Measurements from ENCODE around the gene TRIM41.

Gene TRIM41

DNA sequence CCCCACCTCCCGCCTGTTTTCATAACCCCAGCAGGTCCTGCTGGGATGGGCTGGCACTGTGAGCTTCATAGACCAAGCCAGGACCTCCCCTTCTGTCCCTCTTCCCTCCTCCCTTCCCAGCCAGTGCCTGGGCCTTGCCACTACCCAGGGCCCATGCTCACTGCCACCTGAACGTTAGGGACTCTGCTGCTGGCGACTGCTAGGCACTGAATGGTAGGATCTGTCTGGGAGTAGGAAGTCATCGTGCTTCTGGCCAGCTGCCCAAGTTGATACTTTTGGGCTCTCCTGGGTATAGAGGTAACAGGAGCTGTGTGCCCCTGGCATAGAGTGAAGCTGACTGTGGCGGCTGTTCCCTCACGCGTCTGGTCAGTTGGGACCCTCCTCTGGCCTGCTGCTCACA lies 8.4 kb downstream of the TRIM41 start:
- no peak for DNase-seq

DNA sequence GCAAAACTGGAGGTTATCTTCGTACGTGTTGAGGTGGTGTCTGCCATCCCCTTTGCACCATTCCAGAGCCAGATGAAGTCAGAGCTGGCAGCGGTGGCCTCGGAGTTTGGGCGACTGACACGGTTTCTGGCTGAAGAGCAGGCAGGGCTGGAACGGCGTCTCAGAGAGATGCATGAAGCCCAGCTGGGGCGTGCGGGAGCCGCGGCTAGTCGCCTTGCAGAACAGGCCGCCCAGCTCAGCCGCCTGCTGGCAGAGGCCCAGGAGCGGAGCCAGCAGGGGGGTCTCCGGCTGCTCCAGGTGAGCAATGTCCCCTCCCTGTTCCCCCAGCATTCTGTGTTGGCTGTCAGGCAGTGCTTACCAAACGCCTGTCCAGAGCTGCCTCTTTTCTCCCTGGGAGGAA lies 9.5 kb downstream of the TRIM41 start:
- DNase-seq, result no peak

DNA sequence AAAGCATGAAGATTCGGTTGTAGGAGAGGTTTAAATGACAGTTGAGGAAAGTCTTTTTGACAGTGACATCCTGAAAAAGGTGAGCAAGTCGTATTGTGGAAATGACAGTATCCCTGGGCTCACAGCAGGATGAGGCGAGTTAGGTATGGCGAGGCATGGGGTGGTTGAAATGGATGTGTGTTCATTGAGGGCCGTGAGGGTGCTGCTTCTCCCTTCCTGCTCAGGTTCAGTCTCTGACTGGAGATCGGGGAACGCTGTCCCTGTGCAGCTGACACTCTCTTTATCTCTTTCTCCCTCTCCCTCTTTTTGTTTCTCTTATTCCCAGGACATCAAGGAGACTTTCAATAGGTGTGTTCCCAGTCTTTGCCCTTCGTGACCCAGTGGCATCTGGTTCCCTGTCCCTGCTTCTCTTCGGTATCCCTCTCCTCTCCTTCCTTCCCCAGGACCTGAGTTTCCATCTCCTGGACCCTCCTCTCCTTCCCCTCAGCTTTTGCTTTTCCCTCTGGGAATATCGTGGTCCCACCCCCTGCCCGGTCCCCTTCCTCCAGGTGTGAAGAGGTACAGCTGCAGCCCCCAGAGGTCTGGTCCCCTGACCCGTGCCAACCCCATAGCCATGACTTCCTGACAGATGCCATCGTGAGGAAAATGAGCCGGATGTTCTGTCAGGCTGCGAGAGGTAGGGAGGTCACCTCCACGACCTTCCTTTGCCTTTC lies 10.2 kb downstream of the TRIM41 start:
- no peak for DNase-seq

DNA sequence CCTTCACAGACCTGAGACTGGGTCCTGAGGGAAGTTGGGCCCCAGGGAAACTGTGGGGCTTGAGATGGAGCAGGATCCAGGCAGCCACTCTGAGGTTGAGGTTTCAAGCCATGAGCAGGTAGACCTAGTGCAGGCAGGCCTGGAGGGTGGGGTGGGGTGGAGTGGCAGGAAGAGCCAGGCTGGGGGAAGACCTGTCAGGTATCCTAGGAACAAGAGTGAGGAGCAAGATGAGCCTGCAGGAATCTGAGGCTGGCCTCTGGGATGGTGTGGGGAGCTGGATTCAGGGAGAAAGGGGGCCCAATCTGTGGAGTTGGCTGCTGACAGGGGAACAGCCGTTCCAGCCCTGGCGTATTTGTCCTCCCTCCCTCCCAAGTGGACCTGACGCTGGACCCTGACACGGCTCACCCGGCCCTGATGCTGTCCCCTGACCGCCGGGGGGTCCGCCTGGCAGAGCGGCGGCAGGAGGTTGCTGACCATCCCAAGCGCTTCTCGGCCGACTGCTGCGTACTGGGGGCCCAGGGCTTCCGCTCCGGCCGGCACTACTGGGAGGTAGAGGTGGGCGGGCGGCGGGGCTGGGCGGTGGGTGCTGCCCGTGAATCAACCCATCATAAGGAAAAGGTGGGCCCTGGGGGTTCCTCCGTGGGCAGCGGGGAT lies 10.8 kb downstream of the TRIM41 start:
- DNase-seq, result no peak

DNA sequence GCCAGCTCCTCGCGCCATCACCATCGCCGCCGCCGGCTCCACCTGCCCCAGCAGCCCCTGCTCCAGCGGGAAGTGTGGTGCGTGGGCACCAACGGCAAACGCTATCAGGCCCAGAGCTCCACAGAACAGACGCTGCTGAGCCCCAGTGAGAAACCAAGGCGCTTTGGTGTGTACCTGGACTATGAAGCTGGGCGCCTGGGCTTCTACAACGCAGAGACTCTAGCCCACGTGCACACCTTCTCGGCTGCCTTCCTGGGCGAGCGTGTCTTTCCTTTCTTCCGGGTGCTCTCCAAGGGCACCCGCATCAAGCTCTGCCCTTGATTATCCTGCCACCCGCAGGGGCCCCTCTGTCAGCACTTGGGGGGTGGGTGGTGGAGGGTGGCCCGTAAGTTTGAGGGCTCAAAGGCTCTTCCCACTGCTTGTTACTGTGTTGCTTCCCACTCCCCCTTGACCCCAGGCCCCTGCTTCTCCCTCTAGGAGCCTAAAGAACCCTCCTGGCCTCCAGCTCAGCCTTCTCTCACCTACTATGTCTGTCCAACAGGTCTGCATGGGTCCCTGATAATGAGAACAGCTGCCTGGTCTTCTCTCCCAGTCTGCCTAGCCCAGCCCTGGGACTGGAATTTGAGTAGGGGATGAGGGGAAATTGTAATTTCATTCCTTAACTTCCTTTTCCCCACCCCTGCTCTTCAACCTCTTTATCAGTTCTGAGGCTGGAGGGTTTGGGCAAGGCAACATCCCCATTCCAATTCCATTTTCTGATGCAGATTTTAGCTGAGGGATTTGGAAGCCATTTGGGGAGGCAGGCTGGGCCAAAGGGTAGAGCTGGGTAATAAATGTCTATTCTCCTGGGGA lies 11.6 kb downstream of the TRIM41 start:
- DNase-seq, result no peak

DNA sequence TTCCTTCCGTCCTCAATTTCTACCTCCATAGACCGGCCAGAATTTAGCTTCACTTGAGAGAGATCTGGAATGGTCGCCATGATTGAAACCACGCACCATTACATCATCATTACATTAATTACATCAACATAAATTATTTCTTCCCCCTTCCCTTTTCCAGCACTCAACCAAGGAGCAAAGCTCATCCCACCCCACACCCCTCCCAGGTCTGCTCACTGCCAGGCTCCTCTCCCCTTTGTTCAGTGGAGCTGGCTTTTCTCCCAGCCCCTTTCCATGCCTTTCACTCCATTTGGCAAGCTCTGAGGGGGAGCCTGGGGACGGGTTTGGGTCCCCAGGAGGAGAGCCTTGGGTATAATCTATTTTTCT lies 12.2 kb downstream of the TRIM41 start:
- DNase-seq, result no peak

DNA sequence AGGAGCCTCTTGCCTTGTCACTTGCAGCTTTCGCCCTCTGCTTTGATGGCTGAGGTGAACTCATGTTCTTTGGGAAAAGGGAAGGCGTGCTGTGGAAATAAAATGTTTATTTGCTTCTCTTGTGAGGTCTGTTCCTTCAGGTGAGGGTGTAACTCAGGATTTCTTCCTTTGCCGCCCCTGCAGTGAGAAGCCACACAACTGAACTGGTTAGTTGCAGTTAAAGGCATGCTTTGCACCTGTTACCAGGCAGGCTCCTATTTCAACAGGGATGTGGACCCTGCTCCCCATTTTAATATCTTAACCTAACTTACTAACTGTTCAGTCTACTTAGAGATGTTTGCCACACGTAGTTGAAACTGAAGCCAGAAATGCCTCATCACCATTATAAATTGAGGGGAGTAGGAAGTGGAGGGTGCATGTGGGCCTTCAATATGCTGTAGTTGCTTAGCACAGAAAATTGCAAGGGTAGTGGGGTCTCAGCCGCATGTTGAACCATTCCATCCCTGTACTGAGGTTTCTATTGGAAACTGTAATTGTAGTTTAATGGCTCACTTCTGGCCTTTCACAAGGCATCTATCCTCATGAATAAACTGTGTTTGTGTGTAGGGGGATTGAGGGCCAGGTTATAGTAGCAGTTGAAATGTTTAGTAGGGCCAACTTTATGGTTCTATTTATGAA lies 12.7 kb downstream of the TRIM41 start:
- no peak for DNase-seq

DNA sequence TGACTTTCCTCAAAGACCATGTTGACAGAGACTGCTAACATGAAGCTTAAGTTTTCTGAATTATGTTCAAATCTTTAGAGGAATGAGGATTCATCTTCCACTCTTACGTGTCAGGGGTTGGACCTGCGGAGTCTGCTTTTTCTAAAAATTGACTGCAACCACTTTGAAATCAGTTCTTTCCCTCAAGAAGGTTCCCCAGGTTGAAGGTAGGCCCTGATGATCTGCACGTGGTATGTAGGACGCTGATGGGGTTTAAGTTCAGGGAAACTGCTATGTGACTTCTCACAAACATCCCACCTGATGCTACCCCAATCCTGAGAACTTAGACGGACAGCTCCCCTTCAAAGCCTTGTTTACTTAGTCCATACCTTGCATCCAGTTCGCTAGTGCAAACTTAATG lies 13.4 kb downstream of the TRIM41 start:
- no peak for DNase-seq

DNA sequence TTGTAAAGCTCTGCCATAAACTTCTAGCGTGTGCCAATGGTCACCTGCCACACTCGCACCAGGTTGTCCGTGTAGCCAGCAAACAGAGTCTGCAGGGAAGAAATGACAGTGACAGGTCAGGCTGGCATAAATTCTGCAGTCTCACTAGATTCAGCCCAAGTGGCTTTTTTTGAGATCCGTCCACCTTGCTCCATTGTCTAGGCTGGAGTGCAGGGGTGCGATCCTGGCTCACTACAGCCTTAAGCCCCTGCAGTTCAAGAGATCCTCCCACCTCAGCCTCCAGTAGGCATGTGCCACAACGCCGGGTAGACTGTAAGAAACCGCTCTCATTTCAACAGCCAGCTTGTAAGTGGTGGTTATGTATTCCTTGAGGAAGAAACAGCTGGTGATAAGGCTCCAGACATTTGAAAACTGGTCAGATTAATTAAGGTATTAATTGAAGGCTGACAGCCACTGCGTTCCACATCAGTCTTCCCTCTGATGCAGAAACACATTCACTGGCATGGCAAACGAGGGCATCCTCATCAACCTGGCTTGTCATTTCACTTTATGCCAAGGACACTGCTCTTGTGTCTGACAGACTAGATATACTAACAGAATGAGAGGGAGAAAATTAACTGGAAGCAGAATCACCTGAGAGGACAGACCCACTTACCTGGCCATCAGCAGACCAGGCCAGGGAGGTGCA lies 14.0 kb downstream of the TRIM41 start:
- DNase-seq, result no peak

DNA sequence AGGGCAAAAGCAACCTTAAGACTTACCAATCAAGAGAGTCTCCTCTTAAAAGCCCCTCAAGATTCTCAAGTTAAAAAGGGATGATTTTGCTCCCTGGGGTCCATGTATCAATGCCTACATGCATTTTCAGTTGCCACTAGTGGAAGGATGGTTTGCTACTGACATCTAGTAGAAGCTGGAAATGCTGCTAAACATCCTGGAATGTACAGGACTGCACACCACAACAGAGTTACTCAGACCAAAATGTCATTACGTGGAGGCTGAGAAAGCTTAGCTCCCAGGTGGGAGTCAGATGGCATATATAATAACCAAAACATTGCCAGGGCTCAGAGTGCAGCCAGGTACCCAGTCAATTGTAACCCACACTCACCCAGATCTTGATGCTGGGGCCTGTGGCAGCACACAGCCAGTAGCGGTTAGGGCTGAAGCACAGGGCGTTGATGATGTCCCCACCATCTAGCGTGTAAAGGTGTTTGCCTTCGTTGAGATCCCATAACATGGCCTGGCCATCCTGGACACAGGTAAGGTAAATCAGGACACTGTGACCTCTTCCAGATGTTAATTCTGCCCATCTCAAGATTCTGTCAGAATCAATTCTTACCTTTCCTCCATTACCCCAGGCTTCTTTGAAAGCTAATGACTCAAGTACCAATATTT lies 14.8 kb downstream of the TRIM41 start:
- no peak for DNase-seq

DNA sequence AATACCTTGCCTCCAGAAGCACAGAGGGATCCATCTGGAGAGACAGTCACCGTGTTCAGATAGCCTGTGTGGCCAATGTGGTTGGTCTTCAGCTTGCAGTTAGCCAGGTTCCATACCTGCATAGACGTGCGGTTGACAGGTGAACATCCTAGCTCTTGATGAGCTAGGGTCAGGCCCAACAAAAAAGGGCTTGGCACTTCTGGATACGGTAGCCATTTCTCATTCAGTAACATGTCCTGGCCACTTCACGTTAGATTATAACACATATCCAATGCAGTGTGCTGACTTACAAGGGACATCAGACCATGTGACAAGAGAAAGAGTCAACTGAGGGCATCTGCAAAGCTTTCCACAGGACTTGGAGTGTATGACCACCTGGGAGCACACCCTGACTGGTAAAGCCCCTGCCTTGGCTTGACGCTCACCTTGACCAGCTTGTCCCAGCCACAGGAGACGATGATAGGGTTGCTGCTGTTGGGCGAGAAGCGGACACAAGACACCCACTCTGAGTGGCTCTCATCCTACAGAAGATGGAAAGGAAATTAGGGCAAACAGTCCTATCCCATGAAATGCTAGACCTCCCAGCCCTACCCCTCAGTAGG lies 16.1 kb downstream of the TRIM41 start:
- DNase-seq, result no peak

DNA sequence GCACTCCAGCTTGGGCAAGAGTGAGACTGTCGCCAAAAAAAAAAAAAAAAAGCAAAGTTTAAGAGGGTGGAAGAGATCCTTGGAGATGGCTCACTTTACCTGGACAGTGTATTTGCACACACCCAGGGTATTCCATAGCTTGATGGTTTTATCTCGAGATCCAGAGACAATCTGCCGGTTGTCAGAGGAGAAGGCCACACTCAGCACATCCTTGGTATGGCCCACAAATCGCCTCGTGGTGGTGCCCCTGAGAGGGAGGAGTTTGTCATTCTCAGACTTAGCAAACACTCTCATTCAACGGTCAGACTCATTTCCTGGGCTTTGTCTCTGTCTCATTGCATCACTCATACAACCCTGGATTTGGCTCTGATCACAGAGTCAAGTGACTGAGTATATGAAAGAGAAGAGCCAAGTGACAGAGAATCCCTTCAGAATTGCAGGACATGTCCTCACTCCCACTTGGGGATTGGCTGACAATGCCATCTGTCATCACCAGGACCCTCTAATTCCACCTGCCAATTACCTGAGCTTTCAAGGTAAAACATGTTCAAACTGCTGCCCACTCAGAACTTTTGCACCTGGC lies 18.4 kb downstream of the TRIM41 start:
- DNase-seq, result no peak

DNA sequence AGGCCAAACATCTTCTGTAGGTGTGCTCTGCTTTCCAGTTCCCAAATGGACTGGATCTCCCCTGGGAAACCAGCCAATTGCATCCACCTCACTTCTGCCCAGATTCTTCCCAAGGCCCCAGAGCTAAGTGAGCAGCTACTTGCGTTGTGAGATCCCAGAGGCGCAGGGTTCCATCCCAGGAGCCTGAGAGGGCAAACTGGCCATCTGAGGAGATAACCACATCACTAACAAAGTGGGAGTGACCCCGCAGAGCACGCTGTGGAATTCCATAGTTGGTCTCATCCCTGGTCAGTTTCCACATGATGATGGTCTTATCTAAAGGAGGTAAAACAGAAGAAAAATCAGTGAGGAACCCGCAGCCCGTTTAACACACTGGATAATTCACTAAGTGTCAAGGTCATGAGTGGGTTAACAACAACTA lies 19.0 kb downstream of the TRIM41 start:
- DNase-seq, result no peak

DNA sequence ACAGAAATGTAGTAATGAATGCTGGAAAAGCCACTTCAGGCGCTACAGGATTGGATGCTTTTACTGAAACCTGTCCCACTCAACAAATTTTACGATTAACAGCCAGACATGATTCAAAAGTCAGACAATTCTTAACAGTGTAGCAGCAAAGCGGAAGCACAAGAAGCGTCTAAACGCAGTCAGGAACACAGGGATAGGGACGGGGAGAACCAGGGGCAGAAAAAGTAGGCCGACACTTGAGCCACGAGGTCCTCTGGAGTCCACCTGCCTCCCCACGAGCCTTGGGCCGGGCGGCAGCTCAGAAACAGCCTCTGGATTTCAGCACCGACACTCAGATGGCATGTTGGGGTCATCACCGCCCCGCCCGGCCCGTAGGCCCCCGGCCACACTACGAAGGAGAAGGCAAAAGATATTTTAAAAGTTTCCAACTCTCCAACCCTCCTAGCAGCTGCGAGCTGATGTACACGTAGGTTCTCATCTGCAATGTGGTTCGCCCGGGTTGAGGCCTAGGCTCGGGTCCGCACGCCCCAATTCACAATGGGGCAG lies 20.0 kb downstream of the TRIM41 start:
- no peak for DNase-seq

DNA sequence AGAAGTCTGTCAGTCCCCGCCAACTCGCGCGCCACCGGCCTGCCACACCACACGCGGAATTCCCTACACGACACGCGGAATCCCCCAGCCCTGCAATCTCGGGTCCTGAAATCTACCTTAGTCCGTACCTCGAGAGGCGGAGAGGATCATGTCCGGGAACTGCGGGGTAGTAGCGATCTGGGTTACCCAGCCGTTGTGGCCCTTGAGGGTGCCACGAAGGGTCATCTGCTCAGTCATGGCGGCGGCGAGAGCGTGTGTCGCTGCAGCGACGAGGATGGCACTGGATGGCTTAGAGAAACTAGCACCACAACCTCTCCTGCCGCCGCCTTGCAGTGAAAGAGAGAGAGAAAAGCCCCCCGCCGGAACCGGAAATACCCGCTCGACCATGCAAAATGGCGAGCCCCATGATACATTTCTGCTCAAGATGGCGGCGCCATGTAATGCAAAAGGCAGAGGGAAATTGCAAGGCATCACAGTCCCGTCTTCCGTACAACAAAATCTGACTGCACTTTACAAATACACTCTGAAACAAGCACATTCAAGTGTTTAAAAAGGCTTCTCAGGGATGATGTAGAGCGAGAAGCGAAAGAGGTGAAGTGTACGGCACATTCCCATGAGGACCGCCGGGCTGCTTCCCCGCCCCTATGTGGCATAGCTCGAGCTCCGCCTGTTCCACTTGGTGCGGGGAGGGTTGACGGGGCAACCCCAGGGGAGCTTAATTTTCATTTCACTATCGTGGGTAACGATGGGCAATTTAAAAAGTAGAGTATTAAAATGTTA lies 20.7 kb downstream of the TRIM41 start, which contains the start of gene RACK1:
Gene RACK1 (minus strand): TSS at position 343 of the 780 bp plus-strand sequence. CDS start 106 bp downstream, at position 237.
- no peak for DNase-seq

DNA sequence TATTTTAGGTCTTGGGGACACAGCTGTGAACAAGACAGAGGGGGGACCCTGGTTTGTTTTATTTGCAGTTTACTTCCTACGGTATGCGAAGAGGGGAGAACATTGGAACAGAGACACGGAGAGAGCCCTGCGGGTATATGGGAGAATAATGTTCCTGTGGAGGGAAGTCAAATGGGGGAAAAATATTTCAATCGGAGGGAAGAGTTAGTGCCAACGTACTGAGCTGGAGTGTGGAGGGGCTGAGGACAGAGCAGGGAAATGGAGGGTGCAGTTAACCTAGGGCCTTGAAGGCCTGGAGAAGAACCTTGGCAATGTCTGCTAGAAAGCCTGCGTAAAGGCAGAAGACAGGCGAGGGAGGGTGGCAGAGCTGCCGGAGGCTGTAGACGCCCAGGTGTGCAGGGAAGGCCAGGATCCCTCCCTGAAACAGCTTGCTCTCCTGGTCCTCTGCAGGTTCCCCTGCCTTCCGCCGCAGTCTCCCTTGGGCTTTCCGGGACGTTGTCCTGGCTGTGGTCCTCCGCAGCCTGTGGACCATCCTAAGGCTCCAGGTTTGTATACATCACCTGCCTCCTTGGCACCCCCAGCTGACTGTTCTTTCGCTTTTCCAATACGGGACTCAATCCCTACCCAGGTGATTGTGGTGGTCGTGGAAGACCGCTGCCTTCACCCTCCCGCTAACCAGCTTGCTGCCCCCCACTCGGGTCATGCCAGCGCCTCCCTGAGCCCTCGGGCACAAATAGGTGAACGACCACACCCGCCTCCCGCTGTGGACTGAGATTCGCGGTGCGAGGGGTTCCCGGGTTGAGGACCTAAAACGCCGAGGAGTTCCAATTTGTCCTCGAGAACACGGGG lies 22.6 kb downstream of the TRIM41 start:
- DNase-seq, result no peak

DNA sequence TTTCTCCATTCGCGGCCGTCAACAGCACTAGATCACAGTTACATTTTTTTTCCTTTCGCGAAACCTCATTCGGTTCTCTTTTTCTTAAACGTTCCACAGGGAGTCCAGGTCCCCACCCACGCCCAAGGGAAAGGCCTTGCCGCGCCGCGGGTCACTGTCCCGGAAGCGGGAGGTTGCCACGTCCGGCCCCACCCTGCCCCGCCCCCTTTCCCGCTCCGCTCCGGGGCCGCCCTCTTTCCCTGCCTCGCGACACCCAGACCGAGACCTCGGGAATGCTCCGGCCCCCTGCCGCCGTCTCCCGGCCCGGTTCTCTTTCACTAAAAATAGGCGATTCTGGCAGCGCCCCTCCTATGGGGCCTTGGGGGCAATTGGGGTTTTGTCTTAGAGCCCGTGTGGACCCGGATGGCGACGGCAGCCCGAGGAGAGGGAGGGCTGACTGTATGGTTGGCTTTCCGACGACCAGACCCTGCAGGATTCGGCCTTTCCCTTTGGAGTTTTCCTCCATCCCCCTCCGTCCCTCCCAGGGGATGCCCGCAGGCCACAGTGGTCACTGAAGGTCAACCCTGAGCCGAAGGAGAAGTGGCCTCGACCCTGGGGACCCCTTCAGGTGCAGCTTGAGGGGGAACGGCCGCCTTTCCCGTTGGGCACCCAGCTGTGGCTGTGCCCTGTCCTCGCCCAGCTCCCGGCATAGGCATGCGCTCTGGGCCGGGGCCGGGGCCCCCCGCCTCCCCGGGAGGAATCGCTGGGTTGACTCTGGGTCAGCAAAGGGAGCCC lies 23.4 kb downstream of the TRIM41 start:
- no peak for DNase-seq

Measured in amygdala (tissue), 56 donors.